Measurements from ENCODE around the gene DAZL.

DNA sequence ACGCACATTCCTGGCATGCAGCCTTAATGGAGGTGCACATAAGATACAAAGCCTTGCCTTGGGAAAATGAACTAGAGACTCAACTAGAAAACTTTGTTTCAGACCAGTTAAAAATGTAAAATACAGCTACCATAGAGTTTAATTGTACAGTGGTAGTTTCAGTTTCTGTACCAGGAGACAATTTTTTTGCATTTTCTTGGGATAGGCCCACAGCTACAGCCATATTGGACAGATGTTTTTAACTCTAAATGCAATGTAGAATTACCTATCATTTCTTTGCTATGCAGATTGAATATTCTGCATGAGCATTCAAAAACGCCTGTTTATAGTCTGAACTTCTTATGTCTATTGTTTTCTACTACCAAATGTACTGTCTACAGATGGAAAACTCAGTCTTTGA lies 20.3 kb downstream of the DAZL start:
- TF ChIP-seq POLR2AphosphoS5 (IDR thresholded peaks at IDR 0.05; ENCODE audit: low read depth, low read length): no peak
- TF ChIP-seq, protein P1, sequence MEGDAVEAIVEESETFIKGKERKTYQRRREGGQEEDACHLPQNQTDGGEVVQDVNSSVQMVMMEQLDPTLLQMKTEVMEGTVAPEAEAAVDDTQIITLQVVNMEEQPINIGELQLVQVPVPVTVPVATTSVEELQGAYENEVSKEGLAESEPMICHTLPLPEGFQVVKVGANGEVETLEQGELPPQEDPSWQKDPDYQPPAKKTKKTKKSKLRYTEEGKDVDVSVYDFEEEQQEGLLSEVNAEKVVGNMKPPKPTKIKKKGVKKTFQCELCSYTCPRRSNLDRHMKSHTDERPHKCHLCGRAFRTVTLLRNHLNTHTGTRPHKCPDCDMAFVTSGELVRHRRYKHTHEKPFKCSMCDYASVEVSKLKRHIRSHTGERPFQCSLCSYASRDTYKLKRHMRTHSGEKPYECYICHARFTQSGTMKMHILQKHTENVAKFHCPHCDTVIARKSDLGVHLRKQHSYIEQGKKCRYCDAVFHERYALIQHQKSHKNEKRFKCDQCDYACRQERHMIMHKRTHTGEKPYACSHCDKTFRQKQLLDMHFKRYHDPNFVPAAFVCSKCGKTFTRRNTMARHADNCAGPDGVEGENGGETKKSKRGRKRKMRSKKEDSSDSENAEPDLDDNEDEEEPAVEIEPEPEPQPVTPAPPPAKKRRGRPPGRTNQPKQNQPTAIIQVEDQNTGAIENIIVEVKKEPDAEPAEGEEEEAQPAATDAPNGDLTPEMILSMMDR (IDR thresholded peaks at IDR 0.05): no peak

Measured in Panc1 (cell line).